ENCODE data around the gene UGT2B10. TPM values are rescaled to one million over a fixed set of nuclear protein-coding genes. Genes with fewer than 3 reads are reported as not detected.
"Not testable (repeated sequence)": the region's sequence is repeated elsewhere in the genome, so short reads cannot be mapped to it uniquely, and the experiment has no call there.

Gene UGT2B10
- not detected for polyA plus RNA-seq

DNA sequence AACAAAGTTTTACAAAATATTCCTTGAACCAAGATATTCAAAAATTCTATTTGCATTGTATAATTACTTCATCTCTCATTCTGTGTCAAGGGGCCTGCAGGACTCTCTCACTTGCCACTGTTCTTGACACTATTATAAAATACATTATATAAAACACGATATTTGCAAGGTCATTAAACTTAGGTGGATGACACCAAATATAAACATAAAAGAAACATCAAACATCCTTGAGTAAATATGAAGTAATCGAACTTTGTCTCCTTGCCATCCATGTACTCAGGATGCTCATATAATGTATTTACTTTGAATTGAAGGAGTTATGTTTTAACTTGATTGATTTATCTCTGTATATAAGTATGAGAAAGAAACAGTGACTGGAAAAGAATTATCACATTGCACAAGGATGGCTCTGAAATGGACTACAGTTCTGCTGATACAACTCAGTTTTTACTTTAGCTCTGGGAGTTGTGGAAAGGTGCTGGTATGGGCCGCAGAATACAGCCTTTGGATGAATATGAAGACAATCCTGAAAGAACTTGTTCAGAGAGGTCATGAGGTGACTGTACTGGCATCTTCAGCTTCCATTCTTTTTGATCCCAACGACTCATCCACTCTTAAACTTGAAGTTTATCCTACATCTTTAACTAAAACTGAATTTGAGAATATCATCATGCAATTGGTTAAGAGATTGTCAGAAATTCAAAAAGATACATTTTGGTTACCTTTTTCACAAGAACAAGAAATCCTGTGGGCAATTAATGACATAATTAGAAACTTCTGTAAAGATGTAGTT lies at the start of gene UGT2B10:
UGT2B10 (plus strand) TSS at position 378 of the 793 bp plus-strand sequence; CDS start at position 404, 26 bp downstream.
- WGBS, 3 donors = 54 to 60% (median 60%) methylated on average over 4 of the region's 4 CpGs
- not testable (repeated sequence) for H3K27ac ChIP-seq (ENCODE audit: low read depth, low read length)

DNA sequence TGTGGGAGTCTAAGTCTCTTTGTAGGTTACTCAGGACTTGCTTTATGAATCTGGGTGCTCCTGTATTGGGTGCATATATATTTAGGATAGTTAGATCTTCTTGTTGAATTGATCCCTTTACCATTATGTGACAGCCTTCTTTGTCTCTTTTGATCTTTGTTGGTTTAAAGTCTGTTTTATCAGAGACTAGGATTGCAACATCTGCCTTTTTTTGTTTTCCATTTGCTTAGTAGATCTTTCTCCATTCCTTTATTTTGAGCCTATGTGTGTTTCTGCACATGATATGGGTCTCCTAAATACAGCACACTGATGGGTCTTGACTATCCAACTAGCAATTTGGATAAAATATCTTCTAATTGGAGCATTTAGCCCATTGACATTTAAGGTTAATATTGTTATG lies 44.0 kb upstream of the UGT2B10 start:
- H3K27ac ChIP-seq (ENCODE audit: low read depth, low read length) = not testable (repeated sequence)

- 82 to 93% (median 84%) methylated on average over 5 of the region's 5 CpGs for WGBS, 3 donors
- no peak overlapping the region for H3K27ac ChIP-seq (ENCODE audit: low read depth, low read length)
Observed at GRCh38 chr4:68773699-68774098, 42.1 kb upstream of the UGT2B10 start.

DNA sequence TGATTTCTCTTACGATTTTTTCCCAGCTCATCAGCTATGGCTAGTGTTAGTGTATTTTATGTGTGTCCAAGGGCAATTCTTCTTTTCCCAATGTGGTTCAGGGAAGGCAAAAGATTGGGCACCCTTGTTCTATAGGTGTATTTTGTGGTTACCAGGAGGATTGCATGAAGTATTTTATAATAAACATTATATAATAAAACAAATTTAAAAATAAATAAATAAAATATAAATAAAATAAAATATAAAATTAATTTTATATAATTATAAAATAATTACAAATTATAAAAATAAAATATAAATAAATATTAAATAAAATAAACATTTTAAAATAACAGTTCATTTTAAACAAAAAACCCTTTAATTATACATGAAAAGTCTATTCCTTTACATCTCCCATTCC lies 35.6 kb upstream of the UGT2B10 start:
- H3K27ac ChIP-seq (ENCODE audit: low read depth, low read length) = no peak overlapping the region
- 47 to 92% (median 54%) methylated on average over 1 of the region's 1 CpG for WGBS, 3 donors

GRCh38 chr4:68797048-68797447 lies 18.7 kb upstream of the UGT2B10 start:
- WGBS, 3 donors = 46 to 69% (median 67%) methylated on average over 1 of the region's 1 CpG
- H3K27ac ChIP-seq (ENCODE audit: low read depth, low read length) = no peak overlapping the region

- WGBS, 3 donors = 25 to 37% (median 30%) methylated on average over 3 of the region's 3 CpGs
- H3K27ac ChIP-seq (ENCODE audit: low read depth, low read length) = no peak overlapping the region
Observed at GRCh38 chr4:68797618-68798017, 18.2 kb upstream of the UGT2B10 start.

DNA sequence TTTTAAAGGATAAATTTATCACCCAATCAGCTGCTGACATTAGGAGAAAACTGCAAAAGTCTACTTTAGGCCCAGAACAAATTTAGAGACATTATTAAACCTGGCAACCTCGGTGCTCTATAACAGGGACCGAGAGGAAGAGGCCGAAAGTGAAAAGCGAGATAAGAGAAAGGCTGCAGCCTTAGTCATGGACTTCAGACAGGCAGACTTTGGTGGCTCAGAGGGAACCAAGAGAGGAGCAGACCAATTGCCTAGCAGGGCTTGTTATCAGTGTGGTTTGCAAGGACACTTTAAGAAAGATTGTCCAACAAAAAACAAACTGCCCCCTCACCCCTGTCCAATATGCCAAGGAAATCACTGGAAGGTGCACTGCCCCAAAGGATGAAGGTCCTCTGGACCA lies 12.8 kb upstream of the UGT2B10 start:
- 86 to 92% (median 87%) methylated on average over 4 of the region's 4 CpGs for WGBS, 3 donors
- H3K27ac ChIP-seq (ENCODE audit: low read depth, low read length) = no peak overlapping the region

- 46 to 65% (median 46%) methylated on average over 2 of the region's 2 CpGs for WGBS, 3 donors
- H3K27ac ChIP-seq (ENCODE audit: low read depth, low read length) = no peak overlapping the region
Observed at GRCh38 chr4:68808060-68808459, 7.7 kb upstream of the UGT2B10 start.

GRCh38 chr4:68810919-68811318 lies 4.9 kb upstream of the UGT2B10 start:
- no peak overlapping the region for H3K27ac ChIP-seq (ENCODE audit: low read depth, low read length)
- 66 to 91% (median 70%) methylated on average over 2 of the region's 2 CpGs for WGBS, 3 donors

- not testable (repeated sequence) for H3K27ac ChIP-seq (ENCODE audit: low read depth, low read length)
- WGBS, 3 donors = 50 to 71% (median 60%) methylated on average over 5 of the region's 5 CpGs
Observed at GRCh38 chr4:68816410-68817265, 844 bp downstream of the UGT2B10 start.

GRCh38 chr4:68817386-68817785 lies 1.6 kb downstream of the UGT2B10 start:
- WGBS, 3 donors = 81 to 90% (median 86%) methylated on average over 2 of the region's 2 CpGs
- H3K27ac ChIP-seq (ENCODE audit: low read depth, low read length) = no peak overlapping the region

DNA sequence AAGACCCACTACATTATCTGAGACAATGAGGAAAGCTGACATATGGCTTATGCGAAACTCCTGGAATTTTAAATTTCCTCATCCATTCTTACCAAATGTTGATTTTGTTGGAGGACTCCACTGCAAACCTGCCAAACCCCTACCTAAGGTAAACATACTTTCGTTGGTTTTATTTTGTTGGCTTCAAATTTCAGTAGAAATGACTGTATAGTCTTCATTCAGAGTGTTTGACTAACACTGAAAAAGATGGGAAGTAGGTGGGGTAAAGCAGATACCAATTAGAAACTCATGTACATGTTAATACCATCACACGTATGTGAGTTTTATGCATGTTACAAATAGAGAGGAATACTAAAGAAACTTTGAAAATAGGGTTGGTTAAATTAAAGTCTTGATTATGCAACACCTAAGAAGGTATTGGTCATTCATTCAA lies 2.3 kb downstream of the UGT2B10 start:
- 61 to 72% (median 71%) methylated on average over 3 of the region's 3 CpGs for WGBS, 3 donors
- H3K27ac ChIP-seq (ENCODE audit: low read depth, low read length) = not testable (repeated sequence)

DNA sequence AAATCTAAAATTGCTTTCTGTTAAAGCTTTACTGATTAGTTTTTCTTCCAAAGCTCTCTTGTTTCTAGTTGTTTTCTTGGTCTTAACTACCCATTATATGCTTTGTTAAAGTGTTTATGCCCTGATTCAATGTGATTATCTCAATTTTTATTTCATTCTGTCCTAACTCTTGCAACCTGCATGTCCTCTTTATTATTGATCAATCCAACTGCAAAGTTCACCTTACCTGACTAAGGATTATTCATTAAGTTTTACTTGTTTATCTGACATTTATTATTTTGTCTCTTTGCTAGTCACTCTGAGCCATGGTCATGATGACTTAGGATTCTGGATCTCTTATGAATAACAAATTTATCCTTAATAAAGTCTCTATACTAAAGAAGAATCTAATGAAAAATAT lies 15.8 kb downstream of the UGT2B10 start:
- no peak overlapping the region for H3K27ac ChIP-seq (ENCODE audit: low read depth, low read length)

DNA sequence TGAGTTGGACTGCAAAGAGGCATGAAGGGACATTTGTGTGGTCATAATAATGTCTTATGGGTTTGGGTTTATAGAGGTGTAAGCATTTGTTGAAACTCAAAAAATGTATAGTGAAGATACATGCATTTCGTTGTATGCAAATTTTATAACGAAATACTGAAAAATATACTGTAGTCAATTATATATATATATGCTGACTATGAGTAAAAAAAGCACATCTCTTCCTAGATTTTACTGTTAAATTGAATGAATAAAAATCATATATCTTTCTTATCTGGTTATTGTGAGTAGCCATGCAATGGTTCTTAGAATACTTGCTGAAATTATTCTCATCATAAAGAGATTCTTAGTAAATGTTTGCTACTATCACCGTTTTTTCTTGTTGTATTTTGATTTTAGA lies 34.5 kb downstream of the UGT2B10 start:
- WGBS, 3 donors = 47 to 76% (median 54%) methylated on average over 3 of the region's 3 CpGs
- no peak overlapping the region for H3K27ac ChIP-seq (ENCODE audit: low read depth, low read length)

DNA sequence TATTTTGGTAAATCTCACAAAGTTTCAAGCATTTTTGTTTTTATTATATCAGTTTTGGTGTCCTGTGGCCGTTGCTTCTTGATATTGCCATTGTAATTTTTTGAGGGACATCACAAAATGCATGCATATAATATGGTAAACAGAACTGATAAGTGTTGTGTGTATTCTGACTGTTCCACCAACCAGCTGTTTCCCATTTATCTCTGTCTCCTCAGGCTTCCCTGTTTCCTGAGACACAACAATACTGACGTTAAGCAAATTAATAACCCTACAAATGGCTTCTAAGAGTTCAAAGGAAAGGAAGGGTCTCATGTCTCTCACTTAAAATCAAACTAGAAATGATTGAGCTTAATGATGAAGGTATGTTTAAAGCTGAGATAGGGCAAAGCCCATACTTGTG lies 40.0 kb downstream of the UGT2B10 start:
- no peak overlapping the region for H3K27ac ChIP-seq (ENCODE audit: low read depth, low read length)
- WGBS, 3 donors = 21 to 54% (median 21%) methylated on average over 2 of the region's 2 CpGs

- no peak overlapping the region for H3K27ac ChIP-seq (ENCODE audit: low read depth, low read length)
Observed at GRCh38 chr4:68858039-68858438, 42.2 kb downstream of the UGT2B10 start.

DNA sequence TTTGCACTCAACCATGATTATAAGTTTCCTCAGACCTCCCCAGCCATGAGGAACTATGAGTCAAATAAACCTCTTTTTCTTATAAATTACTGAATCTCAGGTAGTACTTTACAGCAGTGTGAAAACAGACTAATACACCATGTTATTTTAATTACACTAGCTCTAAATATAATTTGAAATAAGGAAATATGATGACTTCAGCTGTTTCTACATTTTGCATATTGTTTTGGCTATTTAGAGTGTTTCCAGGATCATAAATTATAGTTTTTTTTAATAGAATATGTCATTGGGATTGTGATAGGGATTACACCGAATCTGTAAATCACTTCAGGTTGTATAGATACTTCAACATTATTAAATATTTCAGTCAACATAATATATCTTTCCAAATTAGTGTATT lies 43.9 kb downstream of the UGT2B10 start:
- no peak overlapping the region for H3K27ac ChIP-seq (ENCODE audit: low read depth, low read length)
- 64 to 93% (median 72%) methylated on average over 1 of the region's 1 CpG for WGBS, 3 donors

GRCh38 chr4:68861057-68861456 lies 45.3 kb downstream of the UGT2B10 start:
- no peak overlapping the region for H3K27ac ChIP-seq (ENCODE audit: low read depth, low read length)

GRCh38 chr4:68864438-68865187 lies 48.8 kb downstream of the UGT2B10 start:
- WGBS, 3 donors = 40 to 81% (median 75%) methylated on average over 6 of the region's 6 CpGs
- no peak overlapping the region for H3K27ac ChIP-seq (ENCODE audit: low read depth, low read length)

Data from adipose tissue (tissue), 3 donors.